Body of pancreas (tissue), 4 donors: Measurements from ENCODE around the gene LPIN3. TPM values are rescaled to one million over a fixed set of nuclear protein-coding genes. Genes with fewer than 3 reads are reported as not detected.
A peak's percentile ranks its signal among the peaks of the same experiment; 100 is the strongest.
"Not testable (repeated sequence)": the region's sequence is repeated elsewhere in the genome, so short reads cannot be mapped to it uniquely, and the experiment has no call there.

Experiments
- ATAC-seq: fragments of 150-250 bp; one replicate; pipeline ENCODE4 v1.9.1; 2016
- DNase-seq, 4 donors: peaks; one replicate each; pipeline ENCODE4 v3.0.0-alpha.2; 2019
- H3K27ac ChIP-seq, 4 donors: fragments of 200-600 bp; sonication (generic); 1 replicate in 3 of 4; 2 replicates in 1 of 4; pipeline versions ENCODE4 v1.5.1 to v1.6.1; 2016 to 2019; ENCODE audit warnings: mild to moderate bottlenecking in 1 of 4, mixed read lengths in 1 of 4, moderate library complexity in 1 of 4
- H3K27me3 ChIP-seq, 2 donors: fragments of 200-600 bp; sonication (generic); one replicate each; pipeline ENCODE4 v1.6.0; 2016; ENCODE audit warnings: mild to moderate bottlenecking in 1 of 2
- H3K36me3 ChIP-seq, 2 donors: fragments of 200-600 bp; sonication (generic); replicated peaks in 1 of 2; 2 replicates each; pipeline ENCODE4 v1.5.1; 2016; ENCODE audit warnings: low read depth in 2 of 2; ENCODE audit not compliant: insufficient read depth in 1 of 2
- H3K4me1 ChIP-seq: fragments of 200-600 bp; sonication (generic); one replicate; pipeline ENCODE4 v1.6.0; 2016
- H3K4me3 ChIP-seq, 2 donors: fragments of 200-600 bp; sonication (generic); 1 replicate in 1 of 2; 2 replicates in 1 of 2; pipeline ENCODE4 v1.5.1; 2016 to 2019
- H3K9me3 ChIP-seq, 3 donors: fragments of 200-600 bp; sonication (generic); 1 replicate in 2 of 3; 2 replicates in 1 of 3; pipeline ENCODE4 v1.5.1; 2016
- CTCF ChIP-seq, 7 experiments: fragments of 450-650 bp in 4 of 7; fragments of 200-600 bp in 3 of 7; sonication (generic) in 3 of 7; IDR thresholded peaks; one replicate each; pipeline ENCODE4 v1.5.1; 2016 to 2019; ENCODE audit warnings: antibody characterized with exemption in 7 of 7
- POLR2A ChIP-seq, 3 donors: fragments of 450-650 bp; IDR thresholded peaks; one replicate each; pipeline ENCODE4 v1.6.1; 2016; ENCODE audit warnings: antibody characterized with exemption in 3 of 3, mild to moderate bottlenecking in 2 of 3
- WGBS, 2 donors: methylation state at CpG; one replicate each; pipeline ENCODE4 v1.1.5; 2017; 5-methylcytosine and 5-hydroxymethylcytosine counted together
- intact Hi-C: fragments of 100-400 bp; cut with DNase I; formaldehyde crosslinking; loops from one replicate; pipeline ENCODE4 v1.15.1; 2023
- total RNA-seq, 2 donors: library from RNA; depleted of rRNA; stranded (reverse); fragments of >200 nt; gene quantifications; one replicate each; pipeline ENCODE4 v1.1.0, GENCODE V29; 2016

The LPIN3 gene
- total RNA-seq, 2 donors from 2014 or later, result 11.9 to 50.1 TPM

GRCh38 chr20:41307021-41307420, 33.6 kb upstream of the LPIN3 start:
- 100% methylated on average over 1 of the region's 1 CpG for WGBS, 2 donors
- H3K4me1 ChIP-seq, result peaks cover 17% of the 10 kb centered on the region
- DNase-seq, result no peak
- no peak for ATAC-seq
- no peak overlapping the region for H3K4me3 ChIP-seq
- H3K27me3 ChIP-seq, result no peaks in the 10 kb centered on the region
- no peaks in the 10 kb centered on the region for H3K9me3 ChIP-seq
- H3K27ac ChIP-seq, result no peak overlapping the region
- no peaks in the 10 kb centered on the region for H3K36me3 ChIP-seq
- intact Hi-C loops, result no loop called here
- TF ChIP-seq CTCF (IDR thresholded peaks at IDR 0.05) (no peak), POLR2A (IDR thresholded peaks at IDR 0.05) (no peak)

- TF ChIP-seq CTCF (IDR thresholded peaks at IDR 0.05), result no peak
- TF ChIP-seq POLR2A (IDR thresholded peaks at IDR 0.05), result no peak
- Histone ChIP-seq H3K27ac (peak overlapping the region in 2 of 4 donors; percentile 35 to 60), H3K9me3 (no peaks in the 10 kb centered on the region), H3K27me3 (no peaks in the 10 kb centered on the region), H3K36me3 (no peaks in the 10 kb centered on the region), H3K4me3 (no peak overlapping the region), H3K4me1 (peaks cover 17% of the 10 kb centered on the region)
- intact Hi-C loops, result no loop called here
- ATAC-seq, result peak; percentile 74
- 15 to 28% methylated on average over 1 of the region's 1 CpG for WGBS, 2 donors
- DNase-seq, result no peak
Observed at GRCh38 chr20:41308290-41308711, 32.3 kb upstream of the LPIN3 start.

DNA sequence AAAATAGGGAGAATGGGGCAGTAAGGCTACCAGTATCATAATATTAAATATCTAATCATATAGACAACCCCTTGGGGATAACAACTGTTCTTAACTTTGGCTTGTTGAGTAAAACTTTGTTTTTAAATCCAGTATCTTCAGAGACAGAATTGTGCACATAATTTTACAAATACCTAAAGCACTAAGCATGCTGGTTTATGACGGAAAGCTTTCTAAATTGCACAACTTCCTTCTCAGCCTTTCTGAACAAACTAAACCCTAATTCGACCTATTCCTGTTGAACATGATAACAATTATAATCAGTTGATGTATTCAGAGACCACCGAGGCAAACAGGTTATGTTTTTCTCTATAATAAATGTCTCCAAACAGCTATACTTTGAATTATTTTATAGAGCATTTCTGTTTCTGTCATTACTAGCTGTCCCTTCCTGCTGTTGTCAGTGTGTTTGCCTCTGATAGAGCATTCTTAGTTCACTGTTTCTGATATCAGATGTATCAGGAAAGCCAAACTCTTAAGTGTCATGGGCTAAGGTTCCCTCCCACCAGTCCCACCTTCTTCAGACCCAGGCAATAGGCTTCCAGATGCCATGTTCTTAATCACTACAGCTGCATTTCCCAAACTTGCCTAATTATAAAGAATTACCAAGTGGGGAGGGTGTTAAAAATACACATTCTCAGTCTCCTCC, 31.8 kb upstream of the LPIN3 start:
- Histone ChIP-seq H3K27ac (peak overlapping the region in 2 of 4 donors; percentile 35 to 60), H3K27me3 (no peaks in the 10 kb centered on the region), H3K36me3 (no peaks in the 10 kb centered on the region), H3K4me3 (no peak overlapping the region), H3K9me3 (no peaks in the 10 kb centered on the region), H3K4me1 (peaks cover 17% of the 10 kb centered on the region)
- no peak for TF ChIP-seq CTCF (IDR thresholded peaks at IDR 0.05)
- no peak for TF ChIP-seq POLR2A (IDR thresholded peaks at IDR 0.05)
- peak; percentile 42 for ATAC-seq
- DNase-seq, result no peak
- WGBS, 2 donors, result 28 to 36% methylated on average over 3 of the region's 3 CpGs
- intact Hi-C loops, result no loop called here

GRCh38 chr20:41309817-41310216, 30.8 kb upstream of the LPIN3 start:
- peaks cover 17% of the 10 kb centered on the region for H3K4me1 ChIP-seq
- no peak for DNase-seq
- 67 to 75% methylated on average over 2 of the region's 2 CpGs for WGBS, 2 donors
- no peaks in the 10 kb centered on the region for H3K9me3 ChIP-seq
- TF ChIP-seq CTCF (IDR thresholded peaks at IDR 0.05) (no peak), POLR2A (IDR thresholded peaks at IDR 0.05) (no peak)
- ATAC-seq, result no peak
- H3K36me3 ChIP-seq, result no peaks in the 10 kb centered on the region
- no peaks in the 10 kb centered on the region for H3K27me3 ChIP-seq
- intact Hi-C loops, result no loop called here
- no peak overlapping the region for H3K27ac ChIP-seq
- no peak overlapping the region for H3K4me3 ChIP-seq

- 89 to 92% methylated on average over 6 of the region's 6 CpGs for WGBS, 2 donors
- H3K36me3 ChIP-seq, intact Hi-C loops, H3K9me3 ChIP-seq, H3K4me3 ChIP-seq, H3K27ac ChIP-seq, H3K27me3 ChIP-seq, DNase-seq, ATAC-seq: not testable (repeated sequence)
- H3K4me1 ChIP-seq, result peaks cover 28% of the 10 kb centered on the region
Observed at GRCh38 chr20:41312009-41312408, 28.6 kb upstream of the LPIN3 start.
